GM18867 (cell line): ENCODE data around the gene THBS3.
"Not testable (repeated sequence)": the region's sequence is repeated elsewhere in the genome, so short reads cannot be mapped to it uniquely, and the experiment has no call there.

Experiments
- ATAC-seq: cut with Tn5 transposase; IDR thresholded peaks from one replicate; pipeline ENCODE4 v1.9.1; 2021; ENCODE audit warnings: mild to moderate bottlenecking, moderate library complexity; ENCODE audit not compliant: unreplicated experiment

THBS3 gene

DNA sequence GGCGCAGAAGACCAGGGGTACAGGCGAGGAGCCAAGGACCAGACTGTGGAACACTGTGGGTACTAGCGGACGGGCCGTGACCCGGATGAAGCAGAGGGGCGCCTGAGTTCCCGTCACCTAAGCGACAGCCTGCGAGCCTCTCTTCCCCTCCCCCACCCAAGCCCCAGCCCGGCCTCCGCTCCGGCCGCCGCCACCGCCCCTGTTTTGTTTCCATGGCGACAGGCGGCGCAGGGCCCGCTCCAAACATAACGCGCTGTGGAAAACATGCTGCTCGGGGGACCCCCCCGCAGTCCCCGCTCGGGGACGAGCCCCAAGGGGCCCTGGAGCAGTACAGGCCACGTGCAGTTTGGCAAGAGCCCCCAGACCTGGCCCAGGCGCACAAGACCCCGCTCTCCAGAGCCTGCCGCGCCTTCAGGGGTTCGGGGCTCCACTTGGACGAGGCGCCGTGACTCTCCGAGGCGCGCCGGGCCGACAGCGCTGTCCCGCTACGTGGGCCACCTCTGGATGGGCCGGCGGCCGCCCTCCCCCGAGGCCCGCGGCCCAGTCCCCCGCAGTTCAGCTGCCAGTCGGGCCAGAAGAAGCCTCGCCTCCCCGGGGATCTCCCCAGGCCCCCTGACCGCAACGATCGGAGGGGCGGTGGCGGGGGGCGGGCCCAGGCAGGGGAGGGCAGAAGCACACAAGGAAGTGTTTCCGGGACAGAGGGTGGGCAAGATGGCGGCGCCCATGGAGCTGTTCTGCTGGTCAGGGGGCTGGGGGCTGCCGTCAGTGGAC is 1.0 kb upstream of the THBS3 start, which contains the start of gene MTX1:
MTX1 (plus strand) TSS at position 155 of the 771 bp plus-strand sequence; CDS start at position 265, 110 bp downstream.
- ATAC-seq: peak; percentile 64

DNA sequence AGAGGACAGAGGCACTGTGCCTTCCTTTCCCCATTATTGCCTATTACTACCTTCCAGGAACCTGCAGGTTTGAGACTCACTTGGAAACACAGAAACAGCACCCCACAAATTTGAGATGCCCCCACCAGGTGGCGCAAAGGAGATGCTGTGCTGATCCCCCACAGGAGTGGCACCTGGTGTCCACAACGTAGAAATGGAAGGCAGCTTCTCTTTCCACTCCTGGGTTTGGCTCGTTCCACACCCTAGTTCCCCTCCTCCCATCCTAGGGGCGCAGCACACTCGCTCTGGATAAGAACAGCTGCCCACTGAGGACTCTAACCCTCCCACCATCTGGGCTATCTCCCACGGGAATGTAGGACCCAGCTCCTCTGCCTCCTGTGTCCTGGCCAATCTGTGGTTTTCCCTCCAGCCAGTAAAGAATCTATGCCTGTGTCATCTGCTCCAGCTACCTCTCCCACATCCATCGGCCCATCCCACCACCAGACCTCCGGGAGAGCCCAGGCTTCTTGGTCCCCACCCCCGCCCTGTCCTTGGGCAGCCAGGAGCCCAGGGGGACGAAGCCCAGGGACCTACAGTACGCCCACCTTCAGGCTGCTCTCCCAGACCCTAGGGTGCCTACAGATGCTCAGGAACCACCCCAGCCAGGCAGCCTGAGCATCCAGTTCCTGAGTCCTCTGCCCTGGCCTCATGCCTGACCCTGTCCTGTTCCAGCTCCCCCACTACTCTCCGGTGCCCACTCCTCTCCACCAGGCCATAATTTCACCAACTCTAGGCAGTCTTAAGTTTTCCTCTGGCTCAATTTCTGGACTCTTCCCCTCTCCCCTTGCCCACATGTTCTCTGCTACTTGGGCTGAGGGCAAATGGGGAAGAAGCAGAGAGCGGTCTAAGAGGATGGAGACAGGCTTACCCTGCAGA is 549 bp downstream of the THBS3 start:
- no peak for ATAC-seq

DNA sequence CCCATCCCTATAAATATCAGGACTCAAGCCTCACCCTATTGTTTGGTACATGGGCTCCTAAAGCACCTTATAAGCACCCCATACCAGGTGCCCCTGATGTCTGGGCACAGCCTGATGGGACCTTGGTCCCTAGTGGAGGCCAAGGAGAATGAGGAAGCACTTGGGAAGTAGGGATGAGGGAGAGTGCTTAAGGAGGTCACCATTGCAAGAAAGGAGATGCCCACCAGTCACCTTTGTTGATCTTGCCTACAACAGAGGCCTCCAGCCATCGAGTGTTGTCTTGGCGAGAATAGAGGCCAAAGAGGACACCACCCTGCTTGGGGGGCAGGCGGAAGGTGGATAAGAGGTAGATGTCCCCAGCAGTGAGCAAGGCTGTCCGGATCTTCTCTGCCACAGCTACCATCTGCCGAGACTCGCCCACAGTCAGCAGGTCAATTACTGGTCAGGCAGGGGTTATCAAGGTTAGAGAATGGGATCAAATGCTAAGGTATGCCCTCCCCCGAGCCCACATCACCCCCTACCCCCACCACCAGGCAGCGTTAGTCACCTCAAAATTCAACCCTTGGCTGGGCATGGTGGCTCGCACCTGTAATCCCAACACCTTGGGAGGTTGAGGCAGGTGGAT is 1.6 kb downstream of the THBS3 start:
- ATAC-seq: no peak

DNA sequence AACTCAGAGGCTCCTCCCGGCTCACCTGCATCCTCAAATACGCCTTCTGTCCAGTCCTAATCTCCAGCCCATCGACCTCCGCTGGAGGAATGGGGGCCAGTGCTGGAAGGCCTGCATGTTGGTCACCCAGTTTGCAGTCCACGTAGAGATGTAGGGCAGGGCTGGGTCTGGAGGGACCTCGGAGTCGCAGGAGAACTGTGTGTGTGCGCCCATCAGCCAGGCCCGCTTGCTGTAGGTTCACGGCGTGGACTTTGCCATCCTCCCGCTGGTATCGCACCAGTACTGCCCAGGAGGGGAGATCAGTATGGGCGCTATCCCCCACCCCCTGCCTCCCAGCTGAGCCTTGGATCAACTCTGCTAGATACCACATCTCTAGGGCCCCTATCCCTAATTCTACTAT is 2.7 kb downstream of the THBS3 start:
- no peak for ATAC-seq

DNA sequence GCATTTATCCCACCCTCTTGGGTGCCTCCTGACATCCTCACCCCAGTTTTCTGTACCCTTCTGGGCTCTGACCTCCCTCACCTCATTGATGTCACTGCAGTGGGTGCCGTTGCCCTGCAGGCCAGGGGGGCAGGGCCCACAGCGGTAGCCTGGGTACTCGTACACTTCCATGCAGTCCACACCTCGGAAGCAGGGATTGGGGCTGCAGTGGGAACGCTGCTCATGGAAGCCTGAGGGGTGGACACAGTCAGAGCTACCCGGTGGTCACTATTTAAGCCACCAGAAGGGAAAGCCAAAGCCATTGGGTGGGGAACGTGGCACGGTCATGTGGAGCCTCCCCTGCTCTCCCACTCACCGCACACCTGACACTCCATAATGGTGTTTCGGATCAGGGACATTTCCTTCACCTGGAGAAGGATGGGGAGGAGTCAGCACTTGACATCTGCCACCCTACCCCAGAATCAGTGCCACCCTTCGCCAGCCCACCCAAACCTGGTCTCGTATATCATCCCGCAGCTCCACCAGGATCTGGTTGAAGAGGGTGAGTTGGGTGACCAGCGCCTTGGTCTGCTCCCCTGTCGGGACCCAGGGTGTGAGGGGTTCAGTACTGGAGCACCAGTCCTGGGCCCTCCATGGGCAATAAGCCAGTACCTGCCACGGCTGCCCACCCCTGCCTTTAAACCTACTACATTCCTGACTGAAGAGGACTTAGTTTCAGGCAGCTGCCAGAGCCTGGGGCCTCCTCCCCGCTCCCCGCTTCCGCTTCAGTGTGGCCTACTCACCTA is 4.8 kb downstream of the THBS3 start:
- no peak for ATAC-seq

DNA sequence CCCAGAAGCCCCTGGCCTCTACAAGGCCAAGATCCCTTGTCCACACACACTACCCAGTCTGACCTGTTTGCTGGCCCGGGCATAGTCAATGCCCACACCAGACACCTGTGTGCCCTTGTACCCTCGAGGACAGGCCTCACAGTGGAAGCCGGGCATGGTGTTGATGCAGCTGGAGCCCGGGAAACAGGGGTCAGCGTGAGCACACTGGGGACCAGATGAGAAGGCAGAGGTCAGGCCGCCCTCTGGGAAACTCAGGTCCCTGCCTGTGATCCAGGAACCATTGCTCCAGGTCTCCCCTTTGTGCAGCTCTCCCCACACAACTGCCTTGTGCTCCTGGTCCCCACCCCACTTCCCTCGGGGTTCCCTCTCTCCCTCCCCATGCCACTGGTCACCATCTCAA is 5.5 kb downstream of the THBS3 start:
- no peak for ATAC-seq

DNA sequence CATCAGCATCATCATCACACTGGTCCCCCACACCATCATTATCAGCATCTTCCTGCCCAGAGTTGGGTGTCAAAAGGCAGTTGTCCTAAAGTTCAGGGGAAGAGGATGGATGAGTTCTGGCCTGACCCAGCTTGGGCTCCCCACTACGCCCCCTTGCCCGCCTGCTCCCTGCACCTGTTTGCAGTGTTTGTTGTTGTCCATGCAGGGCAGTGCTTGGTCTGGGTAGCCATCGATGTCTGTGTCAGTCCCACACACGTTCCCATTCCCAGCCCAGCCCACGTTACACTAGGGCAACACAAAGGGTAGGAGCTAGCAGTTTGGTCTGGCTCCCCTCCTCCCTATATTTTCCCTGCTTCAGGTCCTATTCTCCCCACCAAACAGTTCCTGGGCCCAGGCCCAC is 6.8 kb downstream of the THBS3 start:
- ATAC-seq: no peak

DNA sequence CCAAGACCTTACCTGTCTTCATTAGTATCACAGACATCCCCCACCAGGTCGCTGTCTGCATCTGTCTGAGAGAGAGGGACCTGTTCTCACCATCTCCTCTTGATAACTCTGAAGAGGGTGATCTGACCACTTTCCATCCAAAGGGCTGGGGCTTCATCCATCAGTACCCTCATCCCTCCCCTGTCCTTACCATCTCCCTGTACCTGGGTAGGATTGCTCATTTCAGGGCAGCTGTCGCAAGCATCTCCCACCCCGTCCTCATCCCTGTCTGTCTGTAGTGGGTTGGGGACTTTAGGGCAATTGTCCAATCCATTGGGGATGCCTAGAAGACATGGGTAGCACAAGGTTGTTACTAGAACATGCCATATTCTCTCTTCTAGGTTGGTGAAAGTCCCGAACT is 7.9 kb downstream of the THBS3 start:
- no peak for ATAC-seq

DNA sequence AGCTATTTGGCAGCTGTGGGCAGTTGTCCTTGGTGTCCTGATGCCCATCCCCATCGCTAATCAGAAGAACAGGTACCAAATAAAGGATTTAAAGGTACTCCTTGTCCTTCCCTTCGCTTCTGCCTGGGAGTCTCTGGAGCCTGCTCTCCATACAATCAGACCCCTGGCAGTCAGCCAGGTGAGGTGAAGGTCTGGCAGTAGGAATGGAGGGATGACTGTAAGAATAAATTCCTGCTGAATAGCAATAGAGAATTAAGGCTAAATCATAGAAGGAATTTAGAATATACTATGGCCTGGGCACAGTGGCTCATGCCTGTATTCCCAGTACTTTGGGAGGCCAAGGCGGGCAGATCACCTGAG is 9.2 kb downstream of the THBS3 start:
- no peak for ATAC-seq

DNA sequence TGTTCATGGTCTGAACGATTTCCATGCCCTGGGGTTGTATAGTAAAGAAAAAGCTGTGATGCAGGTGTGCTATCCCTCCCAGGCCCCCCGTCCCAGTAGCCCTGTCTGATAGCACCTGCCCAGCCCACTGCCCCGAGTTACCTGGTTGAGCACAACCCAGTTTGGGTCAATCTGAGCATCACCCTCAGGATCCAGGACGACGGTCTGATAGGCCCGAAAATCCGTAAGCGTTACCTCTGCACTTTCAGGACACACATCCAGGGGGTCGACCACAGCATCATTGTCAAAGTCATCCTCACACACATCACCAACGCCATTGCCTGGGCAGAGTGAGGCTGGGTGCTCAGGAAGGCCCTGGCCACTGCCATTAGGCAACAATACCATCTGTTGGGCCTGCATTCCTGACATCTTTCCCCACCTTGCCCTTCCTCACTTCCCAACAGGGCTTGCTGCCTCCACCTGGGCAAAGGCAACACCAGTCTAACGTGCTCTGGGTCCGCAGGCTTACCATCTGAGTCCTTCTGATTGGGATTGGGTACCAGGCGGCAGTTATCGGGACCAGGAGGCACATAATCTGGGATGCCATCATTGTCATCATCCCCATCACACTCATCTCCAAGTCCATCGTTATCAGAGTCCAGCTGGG is 9.7 kb downstream of the THBS3 start:
- no peak for ATAC-seq

DNA sequence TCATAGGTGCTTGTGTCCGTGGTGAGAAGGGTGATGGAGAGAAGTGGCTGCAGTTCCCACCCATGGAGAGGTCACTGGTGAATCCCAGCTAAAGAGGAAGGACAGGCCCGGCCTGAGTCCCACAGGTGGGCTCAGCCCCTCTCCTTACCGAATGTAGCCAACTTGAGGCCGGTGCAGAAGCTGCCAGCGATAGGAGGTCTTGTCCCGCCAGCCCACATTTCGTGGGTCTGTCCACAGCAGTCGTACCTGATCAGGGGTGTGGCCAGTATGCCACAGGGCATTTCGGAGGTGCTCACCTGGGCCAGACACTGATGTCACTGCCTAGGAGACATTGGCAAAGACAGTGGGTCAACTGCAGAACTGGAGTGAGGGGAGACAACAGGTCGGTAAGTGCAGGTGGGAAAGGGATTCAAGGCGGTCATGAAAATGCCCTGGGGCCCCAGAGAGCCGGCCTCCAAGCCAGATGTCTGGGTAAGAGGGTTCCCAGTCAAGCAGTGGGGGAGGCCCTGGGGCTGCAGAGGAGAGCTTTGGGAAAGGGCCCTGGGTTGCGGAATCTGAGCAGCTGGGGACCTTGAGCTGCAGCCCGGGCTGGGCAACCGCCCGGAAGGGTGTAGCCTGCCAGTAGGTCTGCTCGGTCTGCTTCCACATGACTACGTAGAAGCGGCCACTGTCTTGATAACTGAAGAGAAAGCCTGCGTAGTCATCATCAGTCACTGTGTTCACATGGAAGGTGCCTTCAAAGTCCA is 10.6 kb downstream of the THBS3 start:
- no peak for ATAC-seq

DNA sequence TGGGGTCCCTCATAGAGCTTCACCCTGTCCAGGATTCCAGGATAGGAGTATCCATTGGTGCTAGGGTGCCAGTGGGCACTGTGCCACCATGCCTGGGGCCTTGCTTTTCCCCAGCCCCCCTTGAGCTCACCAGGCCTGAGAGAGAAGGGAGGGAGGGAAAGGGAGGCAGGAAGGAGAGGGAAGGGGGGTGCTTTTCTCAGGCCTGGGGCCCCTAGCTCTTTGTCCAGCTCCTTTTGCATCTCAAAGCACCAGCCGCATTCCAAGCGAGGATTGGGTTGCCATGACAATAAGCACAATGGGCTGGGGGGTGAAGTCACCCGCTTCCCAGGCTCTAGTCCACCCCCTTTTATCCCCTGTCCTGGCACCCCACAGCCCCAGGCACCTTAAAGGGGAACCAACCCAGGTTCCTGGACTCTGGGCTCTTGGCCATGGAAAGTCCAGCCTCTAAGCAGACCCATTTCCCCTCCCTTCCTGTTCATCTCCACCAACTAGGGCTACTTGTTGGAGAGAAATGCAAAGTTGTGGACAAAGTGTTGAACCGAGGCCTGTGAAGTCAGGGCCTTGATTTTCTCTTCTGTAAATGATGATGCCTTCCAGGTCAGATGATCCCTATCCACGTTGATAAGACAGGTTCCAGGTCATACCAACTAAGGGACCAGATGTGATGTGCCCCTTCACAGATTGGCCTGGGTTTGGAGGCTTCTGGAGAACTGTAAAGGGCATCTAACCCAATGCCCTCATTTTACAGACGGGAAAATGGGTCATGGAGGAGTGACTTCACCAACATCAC is 11.4 kb downstream of the THBS3 start:
- no peak for ATAC-seq

DNA sequence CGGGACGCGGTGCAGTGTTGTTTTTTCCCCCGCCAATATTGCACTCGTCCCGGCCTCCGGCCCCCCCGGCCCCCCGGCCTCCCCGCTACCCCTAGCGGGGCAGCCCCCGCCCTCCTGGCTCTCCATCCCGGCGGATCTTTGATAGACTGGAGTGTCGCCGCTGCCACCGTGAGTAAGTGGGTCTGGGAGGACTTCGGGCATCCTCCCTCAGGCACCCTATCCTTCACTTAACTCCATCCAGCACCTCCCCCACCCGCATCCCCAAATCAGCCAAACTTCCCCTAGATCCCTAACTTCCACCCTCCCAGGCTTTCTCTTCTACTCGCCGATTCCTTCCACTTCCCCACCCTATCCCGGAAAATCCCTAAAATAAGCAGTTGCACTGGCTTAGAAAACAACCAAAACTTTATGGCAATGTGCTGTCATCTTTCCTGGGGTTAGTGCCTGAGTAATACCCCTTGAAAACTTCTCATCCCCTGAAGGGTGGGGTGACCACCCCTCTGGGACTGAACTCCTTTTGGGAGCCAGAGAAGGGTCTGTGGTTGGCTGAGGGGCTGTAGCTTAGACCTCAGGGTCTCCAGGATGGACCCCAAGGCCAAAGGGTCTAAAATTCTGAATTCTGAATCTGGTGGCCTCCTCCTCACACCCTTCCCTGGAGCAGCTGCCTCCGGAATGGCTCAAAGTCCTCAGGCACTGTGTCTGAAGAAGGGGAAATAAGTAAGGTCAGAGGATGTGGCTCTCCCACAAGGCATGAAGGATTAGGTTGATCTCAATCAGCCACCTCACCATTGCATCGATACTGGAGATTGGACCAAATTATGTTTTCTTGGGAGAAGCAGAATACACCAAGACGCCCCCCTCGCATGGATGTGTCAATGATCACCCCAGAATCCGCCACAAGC is 12.2 kb downstream of the THBS3 start:
- ATAC-seq: no peak

DNA sequence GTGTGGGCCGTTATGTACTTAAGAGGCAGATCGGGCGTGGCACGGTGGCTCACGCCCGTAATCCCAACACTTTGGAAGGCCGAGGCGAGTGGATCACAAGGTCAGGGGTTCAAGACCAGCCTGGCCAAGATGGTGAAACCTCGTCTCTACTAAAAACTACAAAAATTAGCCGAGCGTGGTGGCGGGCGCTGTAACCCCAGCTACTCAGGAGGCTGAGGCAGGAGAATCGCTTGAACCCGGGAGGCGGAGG is 13.8 kb downstream of the THBS3 start:
- not testable (repeated sequence) for ATAC-seq

DNA sequence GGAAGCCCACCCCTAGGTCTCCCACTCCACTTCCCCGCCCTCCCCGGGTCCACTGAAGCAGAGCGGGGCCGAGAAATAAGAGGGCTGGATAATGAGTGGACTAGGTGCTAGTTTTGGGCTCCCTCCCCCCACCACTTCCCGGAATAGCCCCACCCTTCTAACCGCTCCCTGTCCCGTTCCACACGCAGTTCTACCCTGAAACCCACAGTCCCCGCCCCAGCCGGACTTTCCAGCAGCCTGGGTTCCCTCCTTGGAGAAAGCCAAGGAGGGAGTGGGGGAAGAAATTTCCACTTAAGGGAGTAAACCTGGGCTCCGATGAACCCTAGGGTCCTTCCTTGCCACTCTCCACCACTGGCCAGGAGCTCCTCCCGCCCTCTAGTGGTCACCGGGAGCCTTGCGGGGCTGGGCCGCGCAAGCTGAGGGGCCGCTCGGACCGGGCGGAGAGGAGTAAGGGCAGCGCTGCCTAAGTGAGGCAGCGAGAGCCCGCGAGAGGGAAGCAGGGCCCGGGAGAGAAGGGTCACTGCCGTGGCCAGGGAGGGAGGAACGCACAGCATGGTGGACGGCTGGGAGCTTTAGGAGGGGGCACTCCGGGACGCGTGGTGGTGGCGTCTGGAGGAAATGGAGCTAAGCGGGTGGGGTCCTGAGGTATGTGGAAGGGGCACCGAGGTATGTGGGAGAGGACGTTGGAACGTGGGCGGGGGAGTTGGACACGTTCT is 14.3 kb downstream of the THBS3 start:
- ATAC-seq: peak; percentile 70

DNA sequence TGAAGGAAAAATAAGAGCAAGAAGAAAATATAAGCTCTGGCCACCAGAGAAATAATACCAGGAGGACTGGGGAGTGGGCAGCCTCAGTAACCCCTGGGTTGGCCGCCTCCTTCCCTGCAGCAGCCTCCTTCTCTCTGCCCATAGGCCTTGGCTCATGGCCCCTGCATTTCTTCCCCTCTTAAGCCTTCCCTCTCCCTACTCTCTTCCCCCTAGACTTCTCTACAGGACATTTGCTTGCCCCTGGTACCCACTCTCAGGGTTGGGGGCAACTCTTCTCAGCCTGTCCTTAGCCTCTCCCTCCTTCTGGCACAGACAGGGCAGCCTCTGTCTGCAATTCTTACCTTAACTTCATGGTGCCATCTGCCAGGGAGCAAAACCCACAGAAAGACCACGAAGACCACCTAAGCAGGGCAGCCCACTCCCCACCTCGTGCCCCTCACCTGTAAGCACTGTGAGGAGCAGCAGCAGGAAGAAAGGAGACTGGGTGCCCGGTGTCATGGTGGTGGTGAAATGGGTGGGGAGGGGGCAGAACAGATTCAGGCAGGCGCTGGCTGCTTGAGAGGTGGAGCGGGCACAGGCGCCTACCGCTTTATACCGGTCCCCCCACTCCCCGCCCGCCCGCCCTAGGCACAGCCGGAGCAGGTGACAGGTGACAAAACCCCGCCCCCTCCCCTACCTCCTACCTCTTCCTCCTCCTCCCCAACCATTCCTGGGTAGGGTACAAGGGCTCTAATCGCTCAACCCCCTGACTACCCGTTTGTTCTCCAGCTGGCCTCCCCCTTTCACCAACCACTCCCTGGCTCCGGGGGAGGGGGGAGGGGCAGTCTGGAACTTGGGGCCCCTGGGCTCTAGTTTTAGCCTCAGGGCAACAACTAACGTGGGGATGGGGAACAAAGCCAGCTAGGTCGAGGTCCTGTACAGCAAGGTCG is 15.1 kb downstream of the THBS3 start:
- no peak for ATAC-seq
